DMS 273 (cell line): ENCODE results near the gene SLC9A1.
A peak's percentile ranks its signal among the peaks of the same experiment; 100 is the strongest.
"Not testable (repeated sequence)": the region's sequence is repeated elsewhere in the genome, so short reads cannot be mapped to it uniquely, and the experiment has no call there.

Source experiments
- DNase-seq: peaks from one replicate; lab custom pipeline; 2025; ENCODE audit not compliant: unreplicated experiment; lab: John Stamatoyannopoulos, UW

Gene SLC9A1

DNA sequence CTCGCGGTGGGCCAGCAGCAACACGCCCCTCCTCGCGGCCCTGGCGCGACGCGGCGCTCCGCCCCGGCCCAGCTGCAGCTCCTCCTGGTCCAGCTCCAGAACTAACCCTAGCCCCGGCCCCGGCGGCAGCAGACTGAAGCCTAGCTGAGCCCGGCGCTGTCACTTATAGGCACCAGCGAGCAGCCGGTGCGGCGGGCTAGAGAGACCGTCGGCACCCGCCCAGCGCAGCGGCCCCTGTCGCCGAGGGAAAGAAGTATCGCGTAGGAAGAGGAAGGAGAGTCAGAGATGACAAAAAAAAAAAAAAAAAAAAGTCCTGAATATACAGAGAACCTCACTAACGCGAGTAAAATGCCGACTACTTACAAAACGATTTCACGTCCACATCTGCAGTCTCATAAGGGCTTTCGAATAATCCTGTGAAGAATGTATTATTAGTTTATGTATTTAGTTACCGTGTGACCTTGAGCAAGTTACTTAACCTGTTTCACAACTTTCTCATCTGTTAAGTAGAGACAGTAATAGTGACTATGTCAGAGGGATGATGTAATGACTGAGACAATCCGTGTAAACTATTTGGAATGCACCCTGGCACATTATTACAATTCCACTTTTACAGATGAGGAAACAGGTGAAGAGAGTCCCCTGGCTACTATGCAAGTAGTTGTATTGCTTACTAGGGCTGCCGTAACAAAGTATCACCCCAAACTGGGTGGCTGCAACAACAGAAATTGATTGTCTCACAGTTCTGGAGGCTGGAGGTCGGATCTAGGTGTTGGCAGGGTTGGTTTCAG is at the start of gene SLC9A1:
SLC9A1 (minus strand) TSS at position 135 of the 791 bp plus-strand sequence. CDS start 791 bp downstream, outside the sequence.
- DNase-seq = peak; percentile 96

DNA sequence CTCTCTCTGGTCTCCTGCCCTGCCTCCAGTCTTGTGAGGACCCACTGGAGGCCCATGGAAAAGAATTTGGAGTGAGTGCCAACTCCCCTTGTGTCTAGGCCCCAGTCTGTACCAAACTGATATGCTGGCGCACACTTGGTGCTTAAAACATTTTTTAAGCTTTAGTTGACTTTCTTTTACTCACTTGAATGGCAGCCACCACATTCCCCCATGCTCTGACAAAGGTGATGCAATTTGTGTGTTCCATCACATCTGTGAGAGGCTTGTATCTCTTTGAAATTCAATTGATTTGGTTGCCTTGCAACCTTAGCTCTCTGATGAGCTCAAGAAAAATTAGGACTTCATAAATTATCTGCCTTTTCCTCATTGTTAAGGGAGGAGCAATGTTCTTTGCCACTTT is 49.0 kb upstream of the SLC9A1 start:
- DNase-seq = no peak

DNA sequence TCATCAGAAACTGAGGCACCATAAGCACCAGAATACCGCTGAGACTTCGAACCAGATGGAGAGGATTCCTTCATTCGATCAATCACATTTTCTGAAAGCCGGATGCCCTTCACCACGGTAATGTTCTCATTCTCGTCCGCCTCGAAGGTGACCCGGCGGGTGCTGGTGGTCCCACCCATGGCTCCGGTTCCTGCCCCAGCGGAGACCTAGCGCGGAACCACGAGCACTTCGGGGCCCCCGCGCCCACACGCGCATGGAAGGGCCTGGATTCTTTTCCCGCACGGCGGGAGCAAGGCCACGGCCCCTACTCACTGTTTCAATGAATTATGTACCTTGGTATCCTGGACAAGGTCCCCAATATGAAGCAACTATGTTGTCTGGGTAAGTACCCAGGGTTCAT is 46.4 kb upstream of the SLC9A1 start:
- DNase-seq = no peak

DNA sequence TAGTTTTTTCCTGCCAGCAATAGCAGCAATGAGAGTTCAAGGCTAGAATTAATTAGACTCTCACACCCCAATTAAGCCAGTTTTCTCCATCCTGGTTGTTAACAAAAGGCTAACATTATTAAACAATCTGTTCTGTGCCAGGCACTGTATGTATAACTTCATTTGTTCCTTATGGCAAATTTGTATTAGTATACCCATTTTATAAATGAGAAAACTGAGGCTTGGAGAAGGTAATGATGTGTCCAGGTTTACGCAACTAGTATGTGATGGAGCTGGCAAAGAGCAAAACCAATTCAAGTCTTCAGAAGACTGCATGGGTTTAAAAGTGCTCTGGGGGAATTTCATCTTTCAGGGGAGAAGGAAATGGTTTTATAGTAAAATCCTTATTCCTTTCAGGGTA is 38.3 kb upstream of the SLC9A1 start:
- DNase-seq = no peak

GRCh38 chr1:27192039-27192529 is 37.2 kb upstream of the SLC9A1 start:
- DNase-seq = no peak

- DNase-seq = not testable (repeated sequence)
Measured at GRCh38 chr1:27184665-27185064, 29.7 kb upstream of the SLC9A1 start.

GRCh38 chr1:27179979-27180378 is 25.1 kb upstream of the SLC9A1 start:
- DNase-seq = no peak

GRCh38 chr1:27179379-27179778 is 24.5 kb upstream of the SLC9A1 start:
- no peak for DNase-seq

DNA sequence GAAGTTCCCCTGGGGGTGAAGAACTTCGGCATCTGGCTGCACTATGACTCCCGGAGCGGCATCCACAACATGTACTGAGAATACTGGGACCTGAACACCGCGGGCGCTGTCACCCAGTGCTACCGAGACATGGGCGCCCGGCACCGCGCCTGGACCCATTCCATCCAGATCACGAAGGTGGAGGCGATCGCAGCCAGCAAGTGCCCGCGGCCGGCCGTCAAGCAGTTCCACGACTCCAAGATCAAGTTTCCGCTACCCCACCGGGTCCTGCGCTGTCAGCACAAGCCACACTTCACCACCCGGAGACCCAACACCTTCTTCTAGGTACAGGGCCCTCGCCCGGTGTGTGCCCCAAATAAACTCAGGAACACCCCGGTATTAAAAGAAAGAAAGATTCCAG is 22.0 kb upstream of the SLC9A1 start:
- DNase-seq = no peak

GRCh38 chr1:27176323-27176722 is 21.4 kb upstream of the SLC9A1 start:
- no peak for DNase-seq

GRCh38 chr1:27172992-27173391 is 18.1 kb upstream of the SLC9A1 start:
- not testable (repeated sequence) for DNase-seq

DNA sequence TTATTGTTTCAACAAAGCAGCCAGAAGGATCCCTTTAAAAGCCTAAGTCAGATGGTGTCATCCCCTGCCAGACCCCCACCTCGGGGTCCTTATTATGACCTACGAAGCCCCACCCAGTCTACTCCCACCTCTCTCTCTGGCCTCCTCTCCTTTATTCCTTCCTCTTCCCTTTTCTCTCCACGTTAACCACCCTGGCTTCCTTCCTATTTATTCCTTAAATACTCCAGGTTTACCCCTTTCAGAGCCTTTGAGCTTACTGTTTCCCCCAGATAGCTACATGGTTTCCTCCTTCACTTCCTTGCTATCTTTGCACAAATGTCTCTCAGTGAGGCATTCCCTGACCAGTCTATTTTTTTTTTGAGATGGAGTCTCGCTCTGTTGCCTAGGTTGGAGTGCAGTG is 12.0 kb upstream of the SLC9A1 start:
- no peak for DNase-seq

DNA sequence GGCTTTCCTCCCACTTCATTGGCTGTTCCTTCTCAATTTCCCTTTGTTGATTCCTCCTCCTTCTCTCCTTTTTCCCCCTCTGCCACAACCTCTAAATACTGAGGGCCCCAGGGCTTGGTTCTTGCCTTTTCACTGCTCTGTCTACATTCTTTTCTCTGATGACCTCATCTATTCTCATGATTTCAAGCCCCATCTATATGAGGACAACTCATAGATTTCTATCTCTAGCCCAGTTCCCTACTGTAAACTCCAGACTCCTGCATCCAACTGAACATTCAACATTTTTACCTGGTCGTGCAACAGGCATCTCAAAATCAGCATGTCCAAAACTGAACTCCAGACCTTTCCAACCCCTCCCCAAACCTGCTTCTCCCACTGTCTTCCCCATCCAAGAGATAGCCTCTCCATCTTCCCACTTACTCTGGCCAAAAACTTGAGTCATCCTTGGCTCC is 11.5 kb upstream of the SLC9A1 start:
- no peak for DNase-seq

DNA sequence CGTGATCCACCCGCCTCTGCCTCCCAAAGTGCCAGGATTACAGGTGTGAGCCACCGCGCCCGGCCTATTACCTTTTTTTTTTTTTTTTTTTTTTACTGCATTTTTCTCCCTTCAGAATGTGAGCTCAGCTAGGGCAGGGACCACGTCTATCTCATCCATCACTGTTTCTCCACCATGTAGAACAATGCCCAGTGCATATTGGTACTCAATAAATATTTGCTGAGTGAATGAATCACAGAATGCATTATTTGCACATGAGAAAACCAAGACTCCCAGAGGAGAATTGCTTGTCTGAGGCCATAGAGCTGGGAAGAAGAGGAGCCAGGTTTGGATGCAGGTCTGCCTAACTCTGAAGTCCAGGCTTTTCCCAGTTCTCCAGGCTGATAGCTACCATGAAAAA is 8.2 kb upstream of the SLC9A1 start:
- DNase-seq = no peak

- no peak for DNase-seq
Measured at GRCh38 chr1:27162090-27162489, 7.2 kb upstream of the SLC9A1 start.

GRCh38 chr1:27161594-27161993 is 6.7 kb upstream of the SLC9A1 start:
- DNase-seq = no peak

- DNase-seq = no peak
Measured at GRCh38 chr1:27157194-27157593, 2.3 kb upstream of the SLC9A1 start.

GRCh38 chr1:27154469-27154990 is 395 bp downstream of the SLC9A1 start:
- no peak for DNase-seq

GRCh38 chr1:27153927-27154358 is 982 bp downstream of the SLC9A1 start:
- no peak for DNase-seq

DNA sequence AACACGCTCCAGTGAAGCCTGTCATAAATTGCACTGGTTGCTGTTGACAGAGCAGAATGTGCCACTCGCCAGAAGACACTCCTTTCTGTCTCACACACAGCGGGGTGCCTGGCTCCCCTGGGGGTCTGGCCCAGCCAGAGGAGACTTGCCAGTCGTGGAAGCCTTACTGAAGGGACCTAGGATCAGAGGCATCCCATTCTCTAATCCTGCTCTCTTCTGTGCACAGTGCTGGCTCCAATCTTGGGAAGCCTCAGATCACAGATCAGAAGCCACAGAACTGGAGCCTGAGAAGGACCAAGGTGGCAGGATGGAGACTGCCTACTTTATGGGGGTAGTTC is 1.4 kb downstream of the SLC9A1 start:
- DNase-seq = no peak

- DNase-seq = no peak
Measured at GRCh38 chr1:27152829-27153548, 1.9 kb downstream of the SLC9A1 start.
